Spleen (tissue), 11 donors: Measurements from ENCODE around the gene DACT3. TPM values are rescaled to one million over a fixed set of nuclear protein-coding genes. Genes with fewer than 3 reads are reported as not detected.

ENCODE experiments used
- DNase-seq: peaks from one replicate; pipeline ENCODE4 v3.0.0-alpha.2; 2020
- H3K27ac ChIP-seq, 8 donors: fragments of 200-600 bp; sonication (generic) in 7 of 8; 1 replicate in 4 of 8; 2 replicates in 4 of 8; pipeline versions ENCODE4 v1.5.0 to v1.8.0; 2016 to 2021; ENCODE audit warnings: inconsistent platforms in 4 of 8, mild to moderate bottlenecking in 4 of 8, moderate library complexity in 1 of 8
- H3K27me3 ChIP-seq, 7 donors: fragments of 200-600 bp; sonication (generic) in 6 of 7; replicated peaks in 1 of 7; 1 replicate in 4 of 7; 2 replicates in 3 of 7; pipeline versions ENCODE4 v1.5.0 to v1.8.0; 2016 to 2021; ENCODE audit warnings: inconsistent platforms in 3 of 7, mild to moderate bottlenecking in 1 of 7
- H3K36me3 ChIP-seq, 6 donors: fragments of 200-600 bp; sonication (generic) in 5 of 6; 1 replicate in 4 of 6; 2 replicates in 2 of 6; pipeline versions ENCODE4 v1.5.0 to v1.8.0; 2016 to 2021; ENCODE audit warnings: inconsistent platforms in 2 of 6
- H3K4me1 ChIP-seq, 6 donors: fragments of 200-600 bp; sonication (generic) in 5 of 6; 1 replicate in 3 of 6; 2 replicates in 3 of 6; pipeline versions ENCODE4 v1.5.0 to v1.8.0; 2016 to 2021; ENCODE audit warnings: inconsistent platforms in 3 of 6
- H3K4me3 ChIP-seq, 8 donors: fragments of 200-600 bp; sonication (generic) in 7 of 8; 1 replicate in 4 of 8; 2 replicates in 4 of 8; pipeline versions ENCODE4 v1.5.0 to v1.8.0; 2016 to 2021; ENCODE audit warnings: inconsistent platforms in 4 of 8, mild to moderate bottlenecking in 4 of 8, moderate library complexity in 2 of 8
- H3K9me3 ChIP-seq, 8 donors: fragments of 200-600 bp; sonication (generic) in 7 of 8; 1 replicate in 4 of 8; 2 replicates in 4 of 8; pipeline versions ENCODE4 v1.5.0 to v1.8.0; 2016 to 2021; ENCODE audit warnings: inconsistent platforms in 4 of 8
- POLR2A ChIP-seq, 3 donors: fragments of 450-650 bp; IDR thresholded peaks; one replicate each; pipeline ENCODE4 v1.5.1; 2017; ENCODE audit warnings: antibody characterized with exemption in 3 of 3, mild to moderate bottlenecking in 1 of 3
- POLR2AphosphoS5 ChIP-seq, 3 donors: sonication (generic); formaldehyde crosslinking; IDR thresholded peaks; one replicate each; pipeline ENCODE4 v1.5.1; 2017; ENCODE audit warnings: antibody characterized with exemption in 3 of 3
- WGBS, 5 donors: extraction: QIAGEN DNeasy Blood & Tissue Kit in 3 of 5; methylation state at CpG; one replicate each; pipeline versions ENCODE4 v1.1.5 to v1.1.7; 2013 to 2018; 5-methylcytosine and 5-hydroxymethylcytosine counted together
- intact Hi-C: fragments of 100-400 bp; cut with DNase I; formaldehyde crosslinking; loops from one replicate; pipeline ENCODE4 v1.15.0; 2023; ENCODE audit warnings: low total_unique reads
- polyA plus RNA-seq, 3 donors: library from polyadenylated mRNA; stranded (reverse); fragments of 200-250 nt; gene quantifications; one replicate each; pipeline ENCODE4 v1.2.1, GENCODE V29; 2013
- total RNA-seq, 7 donors: library from RNA; depleted of rRNA in 3 of 7; stranded (reverse); fragments of >200 nt in 3 of 7; fragmentation: NEBNext Ultra II Directional in 4 of 7; extraction: Animal tissue kit (Norgen Biotek cat#: 25700) in 4 of 7; gene quantifications; one replicate each; pipeline versions ENCODE4 v1.1.0 to v1.2.1, GENCODE V29; 2016 to 2021
- TF ChIP-seq, protein P1 (sequence below), 11 experiments: fragments of 200-600 bp in 7 of 11; fragments of 450-650 bp in 4 of 11; sonication (generic) in 4 of 11; IDR thresholded peaks in 8 of 11; conservative IDR thresholded peaks in 3 of 11; 1 replicate in 7 of 11; 2 replicates in 4 of 11; pipeline versions ENCODE4 v1.4.0 to v1.8.0; 2016 to 2021; ENCODE audit warnings: antibody characterized with exemption in 11 of 11, inconsistent platforms in 4 of 11, mild to moderate bottlenecking in 1 of 11
- donor health status: healthy with polysubstance abuse.
- donor health status: DM: no; HTN: no; CAD: no; lungs with moderate emphysema.
- donor health status: DM: no; HTN: no; CAD: no.
- donor health status: Bipolar disorder and iron deficiency.
- donor health status: healthy.
- donor health status: DM: no; HTN: no; CAD: no.
- donor health status: DM: yes; HTN: yes; CAD: no.

Gene DACT3
- total and polyA plus RNA-seq, 10 donors, result 1.6 to 10.4 (median 5.5) TPM

DNA sequence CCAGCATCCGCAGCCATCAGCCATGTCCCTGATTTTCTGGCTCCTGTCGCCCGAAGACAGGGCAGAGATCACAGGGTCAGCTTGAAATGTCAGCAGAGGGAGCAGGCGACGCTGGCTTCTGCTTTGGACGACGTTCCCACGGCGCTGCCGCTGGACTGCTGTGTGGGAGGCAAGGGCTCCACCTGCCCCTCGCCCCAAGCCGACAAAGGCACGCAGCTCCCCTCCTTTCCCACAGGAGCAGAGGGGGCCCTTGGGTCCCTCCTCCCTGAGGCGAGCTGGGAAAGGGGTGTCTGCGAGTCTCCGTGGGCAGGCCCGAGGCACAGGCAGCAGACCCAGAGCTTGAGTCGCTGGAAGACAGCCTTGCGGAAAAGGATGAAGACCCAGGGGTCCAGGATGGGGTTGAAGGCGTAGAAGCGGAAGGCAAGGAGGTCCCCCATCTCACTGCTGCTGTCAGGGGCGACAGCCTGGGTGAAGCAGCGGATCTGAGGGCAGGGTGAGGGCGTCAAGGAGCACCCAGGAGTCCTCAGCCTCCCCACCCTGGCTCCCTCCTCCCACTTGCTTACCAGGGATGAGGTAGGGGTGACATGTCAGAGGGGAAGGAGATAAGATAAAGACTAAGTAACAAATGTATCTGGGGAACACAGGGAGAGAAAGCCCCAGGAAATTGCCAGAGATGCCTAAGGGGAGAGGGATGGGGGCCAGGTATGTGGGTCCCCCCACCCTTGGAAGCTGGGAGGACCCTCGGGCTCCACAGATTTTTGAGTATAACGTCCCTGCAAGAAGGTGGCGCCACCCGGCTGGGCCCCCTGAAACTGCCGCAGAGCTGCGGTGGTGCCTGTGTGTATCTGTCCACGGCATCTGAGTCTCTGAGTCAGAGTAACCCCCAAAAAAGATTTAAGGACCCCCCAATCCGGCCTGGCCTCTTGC lies 39.5 kb downstream of the DACT3 start:
- Histone ChIP-seq H3K27me3 (peaks cover 0 to 11% (median 0%) of the 10 kb centered on the region in 7 donors), H3K27ac (peak overlapping the region in 6 of 8 donors; percentile 43 to 87 (median 68)), H3K4me3 (peak overlapping the region in 2 of 8 donors; percentile 7 to 39), H3K4me1 (peaks cover 28 to 100% (median 77%) of the 10 kb centered on the region in 6 donors), H3K9me3 (no peaks in the 10 kb centered on the region), H3K36me3 (no peaks in the 10 kb centered on the region)
- no peak for TF ChIP-seq POLR2A (IDR thresholded peaks at IDR 0.05)
- peak in 2 of 3 donors; percentile 17 to 52 for TF ChIP-seq POLR2AphosphoS5 (IDR thresholded peaks at IDR 0.05)
- TF ChIP-seq, protein P1, sequence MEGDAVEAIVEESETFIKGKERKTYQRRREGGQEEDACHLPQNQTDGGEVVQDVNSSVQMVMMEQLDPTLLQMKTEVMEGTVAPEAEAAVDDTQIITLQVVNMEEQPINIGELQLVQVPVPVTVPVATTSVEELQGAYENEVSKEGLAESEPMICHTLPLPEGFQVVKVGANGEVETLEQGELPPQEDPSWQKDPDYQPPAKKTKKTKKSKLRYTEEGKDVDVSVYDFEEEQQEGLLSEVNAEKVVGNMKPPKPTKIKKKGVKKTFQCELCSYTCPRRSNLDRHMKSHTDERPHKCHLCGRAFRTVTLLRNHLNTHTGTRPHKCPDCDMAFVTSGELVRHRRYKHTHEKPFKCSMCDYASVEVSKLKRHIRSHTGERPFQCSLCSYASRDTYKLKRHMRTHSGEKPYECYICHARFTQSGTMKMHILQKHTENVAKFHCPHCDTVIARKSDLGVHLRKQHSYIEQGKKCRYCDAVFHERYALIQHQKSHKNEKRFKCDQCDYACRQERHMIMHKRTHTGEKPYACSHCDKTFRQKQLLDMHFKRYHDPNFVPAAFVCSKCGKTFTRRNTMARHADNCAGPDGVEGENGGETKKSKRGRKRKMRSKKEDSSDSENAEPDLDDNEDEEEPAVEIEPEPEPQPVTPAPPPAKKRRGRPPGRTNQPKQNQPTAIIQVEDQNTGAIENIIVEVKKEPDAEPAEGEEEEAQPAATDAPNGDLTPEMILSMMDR (IDR thresholded peaks at IDR 0.05 in 8 of 11, conservative IDR thresholded peaks at IDR 0.05 in 3 of 11), result no peak
- WGBS, 5 donors, result 70 to 85% (median 81%) methylated on average over 21 to 32 of the region's 32 CpGs
- intact Hi-C loops, result no loop called here
- DNase-seq, result no peak

DNA sequence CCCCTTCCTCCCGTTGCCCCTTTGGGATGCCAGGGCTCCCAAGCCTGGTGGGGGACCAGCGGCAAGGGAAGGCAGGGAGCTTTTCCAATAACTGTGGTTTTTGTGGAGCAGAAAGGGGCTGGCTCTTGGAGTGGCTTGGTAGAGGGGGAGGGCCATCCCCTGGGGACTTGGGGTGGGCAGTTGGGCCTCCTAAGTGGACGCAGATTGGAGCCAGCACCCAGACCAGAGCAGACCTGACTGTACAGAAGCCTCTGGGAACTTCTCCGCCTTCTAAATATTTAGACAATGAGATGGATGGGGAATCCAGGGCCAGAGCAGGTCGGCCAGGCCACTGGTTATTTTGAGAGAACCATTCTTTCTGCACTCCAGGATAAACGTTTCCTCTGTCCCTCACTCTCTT lies 40.3 kb downstream of the DACT3 start:
- TF ChIP-seq POLR2AphosphoS5 (IDR thresholded peaks at IDR 0.05), result no peak
- TF ChIP-seq, protein P1 (IDR thresholded peaks at IDR 0.05 in 8 of 11, conservative IDR thresholded peaks at IDR 0.05 in 3 of 11), result no peak
- no peak for TF ChIP-seq POLR2A (IDR thresholded peaks at IDR 0.05)
- 66 to 76% (median 72%) methylated on average over 6 of the region's 6 CpGs for WGBS, 5 donors
- intact Hi-C loops, result no loop called here
- H3K4me3 ChIP-seq, result peak overlapping the region in 1 of 8 donors; percentile 39
- peaks cover 0 to 11% (median 0%) of the 10 kb centered on the region in 7 donors for H3K27me3 ChIP-seq
- DNase-seq, result no peak
- H3K9me3 ChIP-seq, result no peaks in the 10 kb centered on the region
- H3K27ac ChIP-seq, result peak overlapping the region in 6 of 8 donors; percentile 43 to 87 (median 68)
- peaks cover 28 to 100% (median 71%) of the 10 kb centered on the region in 6 donors for H3K4me1 ChIP-seq
- no peaks in the 10 kb centered on the region for H3K36me3 ChIP-seq

DNA sequence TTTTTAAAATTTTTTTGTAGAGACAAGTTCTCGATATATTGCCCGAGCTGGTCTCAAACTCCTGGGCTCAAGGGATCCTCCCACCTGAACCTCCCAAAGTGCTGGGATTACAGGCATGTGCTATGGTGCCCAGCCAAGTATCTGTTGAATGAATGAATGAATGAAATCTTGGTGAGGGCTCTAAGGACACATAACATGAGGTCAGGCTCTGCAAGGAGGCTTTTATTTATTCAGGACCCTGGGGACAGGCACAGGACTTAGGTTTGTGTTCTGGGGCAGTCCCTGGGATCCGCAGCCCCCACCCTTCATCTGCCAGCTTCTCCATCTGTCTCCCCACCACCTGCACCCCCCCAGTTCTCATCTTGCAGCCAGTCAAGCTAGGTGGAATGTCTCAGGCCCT lies 40.7 kb downstream of the DACT3 start:
- no peaks in the 10 kb centered on the region for H3K9me3 ChIP-seq
- H3K4me1 ChIP-seq, result peaks cover 28 to 99% (median 67%) of the 10 kb centered on the region in 6 donors
- 49 to 78% (median 73%) methylated on average over 3 of the region's 3 CpGs for WGBS, 5 donors
- peak overlapping the region; percentile 27 to 87 (median 63) for H3K27ac ChIP-seq
- intact Hi-C loops, result no loop called here
- H3K27me3 ChIP-seq, result peaks cover 0 to 11% (median 0%) of the 10 kb centered on the region in 7 donors
- TF ChIP-seq, protein P1 (IDR thresholded peaks at IDR 0.05 in 8 of 11, conservative IDR thresholded peaks at IDR 0.05 in 3 of 11), result no peak
- TF ChIP-seq POLR2AphosphoS5 (IDR thresholded peaks at IDR 0.05) (no peak), POLR2A (IDR thresholded peaks at IDR 0.05) (no peak)
- no peak overlapping the region for H3K4me3 ChIP-seq
- DNase-seq, result no peak
- H3K36me3 ChIP-seq, result no peaks in the 10 kb centered on the region

DNA sequence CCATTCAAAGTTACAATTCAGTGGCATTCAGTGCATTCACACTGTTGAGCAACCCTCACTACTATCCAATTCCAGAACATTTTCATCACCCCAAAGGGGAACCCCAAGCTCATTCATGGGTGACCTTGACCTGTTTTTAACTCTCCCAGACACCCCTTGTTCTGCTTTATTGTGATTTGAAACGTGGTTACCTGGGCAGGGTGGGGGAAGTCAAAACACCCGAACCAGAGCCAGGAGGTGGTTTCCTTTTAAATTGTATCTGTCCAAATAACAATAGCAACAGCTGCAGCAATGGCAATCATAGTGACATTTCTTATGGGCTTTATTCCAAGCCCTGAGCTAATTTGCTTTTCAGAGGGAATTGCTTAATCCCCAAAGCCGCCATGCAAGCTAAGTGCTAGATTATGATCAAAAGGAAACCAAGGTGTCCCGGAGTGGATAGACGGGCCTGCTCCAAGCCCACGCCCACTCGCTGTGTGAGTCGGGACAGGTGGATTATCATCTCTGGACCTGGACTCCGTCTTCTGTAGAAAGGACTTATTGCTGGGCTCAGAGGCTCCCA lies 42.2 kb downstream of the DACT3 start:
- Histone ChIP-seq H3K4me3 (peak overlapping the region in 1 of 8 donors; percentile 35), H3K27ac (peak overlapping the region in 7 of 8 donors; percentile 17 to 87 (median 63)), H3K4me1 (peaks cover 28 to 99% (median 60%) of the 10 kb centered on the region in 6 donors), H3K9me3 (no peaks in the 10 kb centered on the region), H3K27me3 (peaks cover 0 to 6% (median 0%) of the 10 kb centered on the region in 7 donors), H3K36me3 (no peaks in the 10 kb centered on the region)
- peak in 1 of 3 donors; percentile 11 for TF ChIP-seq POLR2AphosphoS5 (IDR thresholded peaks at IDR 0.05)
- TF ChIP-seq, protein P1 (IDR thresholded peaks at IDR 0.05 in 8 of 11, conservative IDR thresholded peaks at IDR 0.05 in 3 of 11), result no peak
- no peak for TF ChIP-seq POLR2A (IDR thresholded peaks at IDR 0.05)
- WGBS, 5 donors, result 41 to 53% (median 48%) methylated on average over 9 of the region's 9 CpGs
- no peak for DNase-seq
- intact Hi-C loops, result no loop called here
